Stimulated activated CD8-positive, alpha-beta memory T cell treated with anti-CD3 and anti-CD28 coated beads, Interleukin-15, amount 100 ng/mL, for 4 hours (primary cell): ENCODE data around the gene EFCAB6.

ENCODE experiments used
- DNase-seq, 2 donors: peaks; one replicate each; pipeline ENCODE4 v3.0.0-alpha.2; 2020; ENCODE audit warnings: low read depth in 2 of 2

Gene EFCAB6

GRCh38 chr22:43591380-43591779 lies 220.7 kb downstream of the EFCAB6 start:
- no peak for DNase-seq

- no peak for DNase-seq
Observed at GRCh38 chr22:43587574-43587973, 224.5 kb downstream of the EFCAB6 start.

GRCh38 chr22:43583501-43583900 lies 228.6 kb downstream of the EFCAB6 start:
- DNase-seq = no peak

DNA sequence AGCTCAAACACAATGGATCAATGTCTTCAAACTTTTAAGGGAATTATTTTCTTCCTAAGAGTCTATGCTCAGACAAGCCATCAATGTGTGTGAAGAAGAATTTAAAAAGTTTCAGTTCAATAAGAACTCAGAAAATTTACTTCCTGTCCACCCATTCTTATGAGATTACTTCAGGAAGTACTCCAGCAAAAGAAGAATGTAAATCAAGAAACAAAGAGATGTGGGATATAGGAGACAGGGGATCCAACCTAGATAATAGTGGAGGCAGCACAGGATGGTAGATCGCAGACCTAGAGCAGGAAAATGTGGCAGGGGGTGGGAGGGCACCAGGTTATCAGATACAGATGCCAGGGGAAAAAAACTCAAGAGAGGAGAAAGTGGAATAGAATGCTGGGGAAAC lies 229.7 kb downstream of the EFCAB6 start:
- no peak for DNase-seq

GRCh38 chr22:43580271-43580750 lies 231.8 kb downstream of the EFCAB6 start:
- no peak for DNase-seq

- DNase-seq = no peak
Observed at GRCh38 chr22:43574738-43575137, 237.4 kb downstream of the EFCAB6 start.

DNA sequence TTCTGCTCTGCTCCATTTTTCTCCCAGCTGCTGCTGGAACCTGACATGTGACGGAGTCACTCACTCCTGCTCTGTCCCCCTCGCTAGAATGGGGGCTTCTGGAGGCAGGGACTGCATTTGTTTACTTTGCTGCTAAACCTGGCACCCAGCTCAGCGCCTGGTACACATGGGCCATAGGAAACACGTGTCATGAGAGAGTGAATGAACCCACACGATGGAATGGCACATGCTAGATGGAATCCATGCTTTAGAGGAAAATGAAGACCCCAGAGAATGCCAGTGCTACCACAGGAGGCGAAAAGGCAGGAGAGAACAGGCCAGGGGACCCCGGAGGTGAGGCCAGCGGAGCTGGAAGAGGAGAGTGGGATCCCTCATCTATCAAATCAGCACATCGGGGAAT lies 239.4 kb downstream of the EFCAB6 start:
- DNase-seq = no peak

DNA sequence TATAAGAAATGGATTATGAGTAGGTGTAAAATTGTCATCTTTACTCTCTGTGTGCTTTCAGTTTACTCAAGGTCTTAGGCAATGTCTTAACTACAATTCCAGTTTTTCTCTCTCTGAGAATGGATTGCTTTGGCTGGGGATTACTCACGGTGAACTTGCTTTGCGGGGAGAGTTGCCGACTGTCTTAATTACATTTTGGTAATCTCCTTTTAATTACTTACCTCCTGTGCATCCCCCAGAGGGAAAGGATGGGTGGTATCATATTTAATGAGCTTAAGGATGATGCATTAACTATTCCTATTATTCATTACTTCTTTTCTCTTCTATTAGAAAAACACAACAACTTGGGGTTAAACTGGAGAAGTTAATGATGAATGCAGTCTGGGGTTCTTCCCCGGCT lies 240.9 kb downstream of the EFCAB6 start:
- DNase-seq = no peak

DNA sequence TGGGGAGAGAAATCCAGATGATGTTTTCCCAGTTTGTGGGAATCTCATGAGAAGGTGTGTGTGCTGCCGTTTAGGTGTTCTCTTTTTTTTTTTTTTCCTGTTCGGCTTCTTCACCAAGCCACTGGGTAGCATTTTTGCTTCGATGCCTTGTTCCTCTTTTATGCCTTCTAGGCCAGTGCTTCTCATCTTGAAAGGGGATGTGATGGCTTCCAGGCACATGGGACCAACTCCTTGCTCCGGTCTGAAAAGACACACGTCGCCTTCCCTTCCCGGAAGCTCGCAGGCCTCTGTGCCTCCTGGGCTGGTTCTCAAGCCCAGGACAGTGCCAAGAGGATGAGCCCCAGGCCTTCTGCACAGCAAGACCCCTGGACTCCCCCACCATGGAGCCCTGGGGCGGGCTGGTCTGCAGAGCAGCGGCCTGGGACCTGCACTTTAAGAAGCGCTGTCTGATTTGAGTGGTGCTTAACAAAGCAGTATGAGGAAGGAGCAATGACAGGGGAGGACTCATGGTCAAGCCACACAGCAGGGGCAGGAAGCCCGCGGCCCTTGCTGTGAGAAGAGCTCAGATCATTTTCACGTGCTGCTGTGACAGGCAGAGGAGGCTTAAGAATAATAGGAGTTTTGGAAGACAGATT lies 241.5 kb downstream of the EFCAB6 start:
- DNase-seq = no peak

- no peak for DNase-seq
Observed at GRCh38 chr22:43569111-43569510, 243.0 kb downstream of the EFCAB6 start.

- DNase-seq = no peak
Observed at GRCh38 chr22:43567691-43568324, 244.3 kb downstream of the EFCAB6 start.

DNA sequence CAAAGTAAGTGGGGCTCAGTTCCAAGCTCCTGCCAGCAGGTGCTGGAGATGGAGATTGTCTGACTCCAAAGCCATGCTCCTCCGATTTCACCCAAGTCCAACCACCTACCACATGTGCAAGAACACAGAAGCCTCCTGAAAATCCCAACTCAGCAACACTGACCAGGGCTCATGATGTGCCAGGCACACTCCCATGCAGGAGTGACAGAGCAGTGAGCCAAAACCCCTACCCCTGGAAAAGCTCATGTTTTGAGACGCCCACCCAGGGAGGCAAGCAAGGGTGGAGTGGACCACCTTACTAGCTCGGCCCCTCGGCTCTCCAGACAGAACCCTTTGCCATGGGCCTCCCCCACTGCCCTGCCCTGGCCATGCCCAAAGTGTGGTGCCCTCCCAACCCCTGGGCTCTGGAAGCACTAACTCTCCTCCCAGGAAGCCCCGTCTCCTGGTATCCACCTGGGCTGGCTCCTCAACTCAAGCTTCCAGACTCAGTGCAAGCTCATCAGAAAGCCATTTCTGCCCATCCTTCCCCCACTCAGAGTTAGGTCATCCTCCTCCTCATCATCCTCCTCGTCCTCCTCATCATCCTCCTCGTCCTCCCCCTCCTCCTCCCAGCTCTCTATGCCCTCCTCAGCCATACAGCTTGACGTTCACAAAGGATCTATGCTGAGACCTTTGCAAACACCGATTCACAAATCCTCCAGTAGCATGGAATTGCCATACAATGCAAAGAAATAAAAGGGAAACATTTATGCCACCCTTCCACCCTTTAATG lies 245.4 kb downstream of the EFCAB6 start:
- no peak for DNase-seq

DNA sequence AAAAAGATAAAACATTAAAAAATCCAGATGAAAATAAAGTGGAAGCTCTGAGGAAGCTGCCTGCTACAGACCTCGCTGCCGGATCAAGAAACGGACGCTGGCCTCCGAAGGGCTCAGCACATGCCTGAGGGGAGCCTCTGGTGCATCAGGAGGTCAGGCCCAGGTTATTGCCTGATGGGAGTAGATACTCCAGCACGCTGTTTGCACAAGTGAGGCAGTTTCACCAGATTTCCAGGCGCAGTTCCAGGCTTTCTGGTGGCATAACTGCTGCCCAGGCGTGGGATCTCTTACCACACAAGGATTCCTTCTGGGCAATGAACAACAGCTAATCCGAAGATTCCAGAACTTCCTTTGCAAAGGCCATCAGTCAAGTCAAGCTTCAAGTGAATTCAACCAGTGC lies 246.1 kb downstream of the EFCAB6 start:
- no peak for DNase-seq

- DNase-seq = no peak
Observed at GRCh38 chr22:43564859-43565258, 247.2 kb downstream of the EFCAB6 start.

- DNase-seq = no peak
Observed at GRCh38 chr22:43563571-43563970, 248.5 kb downstream of the EFCAB6 start.

DNA sequence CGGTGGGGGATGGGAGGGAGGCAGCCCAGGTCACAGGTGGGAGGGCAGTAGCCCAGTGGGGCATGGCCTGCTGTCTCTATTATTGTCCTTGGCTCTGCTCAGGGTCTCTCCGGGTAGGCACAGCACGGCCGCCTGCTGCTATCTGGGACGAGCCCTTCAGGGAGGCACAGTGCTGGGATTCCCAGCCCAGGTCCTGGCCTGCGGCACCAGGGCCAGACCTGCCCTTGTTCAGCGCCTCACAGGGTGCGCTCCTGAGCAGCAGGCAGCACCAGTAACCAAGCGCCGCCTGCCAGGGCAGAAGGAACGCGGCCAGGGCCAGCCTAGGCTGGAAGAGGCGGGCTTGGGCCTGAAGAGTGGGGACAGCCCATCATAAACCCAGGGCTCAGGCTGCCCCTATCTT lies 249.3 kb downstream of the EFCAB6 start:
- no peak for DNase-seq

GRCh38 chr22:43561415-43562178 lies 250.5 kb downstream of the EFCAB6 start:
- no peak for DNase-seq

GRCh38 chr22:43560651-43561050 lies 251.5 kb downstream of the EFCAB6 start:
- no peak for DNase-seq

DNA sequence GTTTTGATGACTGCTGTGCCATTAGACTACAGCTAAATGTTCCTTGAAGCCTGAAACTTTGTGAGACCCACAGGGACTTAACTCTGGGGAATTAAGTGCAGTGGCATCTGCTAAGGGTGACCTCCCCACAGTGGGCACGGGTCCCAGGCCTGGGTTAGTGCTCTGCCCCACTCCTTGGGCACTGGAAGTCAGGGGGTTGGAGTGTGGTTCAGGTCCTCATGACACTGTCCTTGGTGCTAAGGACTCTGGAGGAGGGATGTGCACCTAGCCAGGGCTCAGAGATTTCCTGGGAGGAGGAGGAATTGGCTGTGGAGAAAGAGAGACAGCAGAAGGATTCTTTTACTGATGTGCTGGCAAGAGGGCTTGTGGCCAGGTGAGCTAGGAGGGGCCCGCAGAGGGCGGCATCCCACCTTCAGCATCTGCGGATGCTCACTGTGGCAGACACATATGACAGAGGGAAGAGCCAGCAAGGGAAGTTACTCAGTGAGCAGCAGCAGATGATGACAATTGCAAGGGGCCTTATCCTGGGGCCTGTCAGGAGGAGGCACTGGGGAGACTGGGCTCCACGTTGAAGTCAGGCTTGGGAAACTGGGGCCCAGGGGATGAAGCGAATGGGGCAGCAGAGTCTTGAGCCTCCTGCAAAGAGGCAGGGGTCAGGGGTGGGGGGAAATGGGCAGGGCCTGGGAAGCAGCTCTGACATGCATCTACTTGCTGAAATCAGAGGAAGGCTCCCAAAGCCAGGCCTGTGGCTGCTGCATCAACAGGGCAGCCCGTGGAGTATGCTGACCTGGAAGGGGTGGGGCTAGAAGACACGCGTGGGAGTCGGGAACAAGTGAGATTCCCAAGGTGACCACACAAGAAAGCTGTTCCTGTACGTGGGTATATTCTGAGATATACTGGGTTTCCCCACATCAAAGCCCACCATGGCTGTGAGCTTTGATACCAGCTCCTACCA lies 256.3 kb downstream of the EFCAB6 start:
- DNase-seq = no peak

DNA sequence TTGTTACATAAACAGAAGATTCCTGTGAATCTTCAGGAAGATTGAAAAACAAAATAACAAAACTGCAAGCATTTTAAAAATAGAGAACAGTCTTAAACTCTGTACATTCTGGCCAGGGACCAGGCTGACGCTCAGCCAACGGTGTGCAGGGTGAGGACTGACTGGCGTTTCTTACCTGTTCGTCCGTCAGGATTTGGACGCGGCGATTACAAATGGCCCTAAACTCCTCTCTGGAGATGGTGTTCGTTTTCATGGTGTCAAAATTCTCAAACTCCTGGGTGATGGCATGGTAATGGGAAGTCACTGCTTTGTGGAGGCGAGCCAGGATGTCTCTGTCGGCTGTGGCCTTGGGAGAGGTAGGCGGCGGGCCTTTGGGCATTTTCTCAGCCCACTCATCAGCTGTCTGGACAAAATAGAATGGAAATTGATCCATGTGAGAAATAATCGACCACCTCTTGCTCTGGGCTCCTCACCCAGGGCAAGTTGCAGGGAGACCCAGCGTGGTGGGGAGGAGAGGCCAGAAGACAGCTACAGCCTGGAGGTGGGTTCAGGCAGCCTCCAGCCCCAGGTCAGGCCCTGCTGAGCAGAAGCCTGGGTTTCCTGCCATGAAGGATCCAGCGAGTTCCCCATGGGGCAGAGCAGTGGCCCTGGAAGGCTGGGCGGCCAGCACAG lies 257.3 kb downstream of the EFCAB6 start:
- DNase-seq = no peak

GRCh38 chr22:43554259-43554636 lies 257.9 kb downstream of the EFCAB6 start:
- DNase-seq = no peak
